Loucy (cell line): ENCODE data around the gene ADAMTS13.

Experiments
- CTCF ChIP-seq: fragments of 200-600 bp; sonication (generic); conservative IDR thresholded peaks from 2 replicates; pipeline ENCODE4 v1.5.1; 2014; ENCODE audit warnings: mild to moderate bottlenecking, antibody characterized with exemption, low read length
- EZH2phosphoT487 ChIP-seq: fragments of 200-600 bp; IDR thresholded peaks from 2 replicates; pipeline ENCODE4 v1.6.1; 2018; ENCODE audit warnings: antibody characterized with exemption, mild to moderate bottlenecking, moderate library complexity, borderline replicate concordance

- TF ChIP-seq CTCF (no peak), EZH2phosphoT487 (no peak)
Observed at GRCh38 chr9:133461975-133462374, 39.8 kb downstream of the ADAMTS13 start.
